Transverse colon (tissue), 4 donors: Measurements from ENCODE around the gene FMOD. TPM values are rescaled to one million over a fixed set of nuclear protein-coding genes. Genes with fewer than 3 reads are reported as not detected.

Experiments used
- DNase-seq: peaks from one replicate; pipeline ENCODE4 v3.0.0-alpha.2; 2019
- H3K27ac ChIP-seq, 4 donors: fragments of 200-600 bp; sonication (generic); 2 replicates each; pipeline ENCODE4 v1.5.1; 2016 to 2018; ENCODE audit warnings: inconsistent platforms in 4 of 4
- H3K27me3 ChIP-seq: fragments of 200-600 bp; sonication (generic); 2 replicates; pipeline ENCODE4 v1.5.1; 2017; ENCODE audit warnings: inconsistent platforms
- H3K36me3 ChIP-seq, 4 donors: fragments of 200-600 bp; sonication (generic); 2 replicates each; pipeline ENCODE4 v1.5.1; 2017 to 2019; ENCODE audit warnings: inconsistent platforms in 4 of 4
- H3K4me1 ChIP-seq, 4 donors: fragments of 200-600 bp; sonication (generic); 2 replicates each; pipeline ENCODE4 v1.5.1; 2017 to 2020; ENCODE audit warnings: inconsistent platforms in 4 of 4
- H3K4me3 ChIP-seq, 4 donors: fragments of 200-600 bp; sonication (generic); 1 replicate in 1 of 4; 2 replicates in 3 of 4; pipeline versions ENCODE4 v1.5.1 to v1.6.1; 2017 to 2019; ENCODE audit warnings: inconsistent platforms in 4 of 4
- H3K9me3 ChIP-seq, 2 donors: fragments of 200-600 bp; sonication (generic); 2 replicates each; pipeline ENCODE4 v1.5.1; 2017 to 2019; ENCODE audit warnings: inconsistent platforms in 2 of 2
- EP300 ChIP-seq: sonication (generic); formaldehyde crosslinking; IDR thresholded peaks from one replicate; pipeline ENCODE4 v1.6.1; 2017; ENCODE audit warnings: antibody characterized with exemption, low read depth
- POLR2A ChIP-seq: fragments of 450-650 bp; IDR thresholded peaks from one replicate; pipeline ENCODE4 v1.6.1; 2016; ENCODE audit warnings: antibody characterized with exemption, mild to moderate bottlenecking, moderate library complexity
- POLR2AphosphoS5 ChIP-seq, 3 donors: sonication (generic); formaldehyde crosslinking; IDR thresholded peaks; one replicate each; pipeline ENCODE4 v1.6.1; 2016; ENCODE audit warnings: antibody characterized with exemption in 3 of 3
- WGBS, 2 donors: methylation state at CpG; one replicate each; pipeline ENCODE4 v1.1.5; 2018; ENCODE audit warnings: low coverage in 1 of 2; 5-methylcytosine and 5-hydroxymethylcytosine counted together
- in situ Hi-C, 4 donors: fragments of 200-750 bp; cut with MboI; loops; one replicate each; pipeline versions ENCODE4 v1.15.0 to v1.15.1; 2017; ENCODE audit warnings: low sequenced_read_pairs in 3 of 4, low pct_ligation_motif_present in 1 of 4, low pct_unique_long_range_greater_than_20kb in 1 of 4
- intact Hi-C: fragments of 100-400 bp; cut with DNase I; formaldehyde crosslinking; loops from one replicate; pipeline ENCODE4 v1.15.1; 2023; ENCODE audit warnings: low total_unique reads
- total RNA-seq, 4 donors: library from RNA; depleted of rRNA; stranded (reverse); fragments of >200 nt; gene quantifications; one replicate each; pipeline ENCODE4 v1.1.0, GENCODE V29; 2016
- TF ChIP-seq, protein P1 (sequence below), 5 experiments: fragments of 200-600 bp in 3 of 5; fragments of 450-650 bp in 2 of 5; sonication (generic) in 3 of 5; IDR thresholded peaks; 1 replicate in 2 of 5; 2 replicates in 3 of 5; pipeline ENCODE4 v1.5.1; 2016 to 2017; ENCODE audit warnings: antibody characterized with exemption in 5 of 5, inconsistent platforms in 3 of 5, mild to moderate bottlenecking in 2 of 5, moderate library complexity in 1 of 5

Gene FMOD
- total RNA-seq: 10 to 100 TPM; 13.5 to 44.0 (median 17.8) TPM

DNA sequence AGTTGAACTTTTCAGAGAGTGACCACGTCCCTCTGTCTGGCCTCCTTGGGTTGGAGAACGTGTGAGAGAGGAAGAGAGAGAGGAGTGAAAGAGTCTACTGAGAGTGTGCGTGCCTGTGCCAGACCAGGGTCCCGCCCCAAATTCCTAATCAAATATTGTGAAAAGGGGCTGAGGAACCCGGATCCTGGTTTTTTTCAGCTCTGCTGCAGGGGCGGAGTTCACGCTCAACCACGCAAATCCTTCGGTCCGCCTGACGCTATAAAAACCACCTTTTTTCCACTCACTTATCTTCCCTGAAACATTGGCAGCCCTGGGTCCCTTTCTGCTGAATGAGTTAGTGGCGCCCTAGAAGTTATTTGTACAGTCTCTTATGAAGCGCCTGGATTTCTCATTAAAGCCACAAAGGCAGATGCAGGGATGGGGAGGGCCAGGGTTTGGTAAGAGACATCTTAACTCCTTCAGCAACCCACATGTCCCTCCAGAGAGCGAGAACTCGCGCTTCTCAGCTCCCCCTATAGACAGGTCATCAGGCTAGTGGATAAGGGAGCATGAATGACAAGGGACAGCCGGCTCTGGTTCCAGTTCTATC, at the start of gene FMOD:
Gene FMOD, minus strand, starts transcription at position 86 of the 589 bp plus-strand sequence. CDS start 2,852 bp downstream, outside the sequence.
- intact Hi-C loops: no loop called here
- in situ Hi-C loops: loop anchor here in 2 of 4 donors (25.0 kb wide), 2 partner anchors 111 to 136 kb away; partner anchors contain the start of genes OPTC (in 1 of the 2) and PRELP (in 1 of the 2)

DNA sequence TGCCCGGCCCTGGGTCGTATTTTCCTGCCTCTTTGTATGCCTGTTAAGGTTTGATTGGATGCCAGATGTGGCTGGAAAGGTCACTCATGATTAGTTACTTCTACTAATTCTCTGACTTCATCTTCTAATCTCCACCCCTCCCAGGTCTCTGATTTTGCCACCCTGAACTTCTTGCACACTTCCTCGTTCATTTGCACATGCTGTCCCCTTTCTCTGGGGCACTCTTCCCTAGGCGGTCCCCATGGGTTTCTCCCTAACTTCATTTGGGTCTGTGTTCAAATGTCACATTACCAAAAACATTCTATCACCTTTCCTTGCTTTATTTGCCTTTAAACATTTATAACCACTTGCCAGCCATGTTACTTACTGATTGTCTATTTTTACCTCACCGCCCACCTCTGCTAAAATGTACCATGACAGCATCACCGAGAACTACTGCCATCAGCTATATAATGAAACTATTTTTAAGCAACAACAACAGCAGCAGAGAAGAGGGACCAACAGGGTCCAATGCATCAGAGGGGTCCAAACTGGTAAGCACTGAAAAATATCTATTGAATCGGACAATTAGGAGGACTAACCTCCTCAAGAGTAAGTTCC, 45.8 kb upstream of the FMOD start:
- TF ChIP-seq POLR2AphosphoS5 (IDR thresholded peaks at IDR 0.05): no peak
- TF ChIP-seq POLR2A: no peak
- TF ChIP-seq EP300: no peak
- intact Hi-C loops: no loop called here
- H3K4me1 ChIP-seq: no peaks in the 10 kb centered on the region
- no peaks in the 10 kb centered on the region for H3K9me3 ChIP-seq
- no peak overlapping the region for H3K4me3 ChIP-seq
- DNase-seq: no peak
- H3K27me3 ChIP-seq: no peaks in the 10 kb centered on the region
- 81 to 84% methylated on average over 7 of the region's 7 CpGs for WGBS, 2 donors
- no peaks in the 10 kb centered on the region for H3K36me3 ChIP-seq
- H3K27ac ChIP-seq: no peak overlapping the region
- in situ Hi-C loops: no loop called here

More for the DNA sequence above, at the start of gene FMOD:
- WGBS, 2 donors: 0 to 8% methylated on average over 1 to 17 of the region's 17 CpGs
- peaks cover 0 to 25% (median 19%) of the 10 kb centered on the region in 4 donors for H3K4me1 ChIP-seq
- TF ChIP-seq POLR2AphosphoS5 (IDR thresholded peaks at IDR 0.05): peak in 1 of 3 donors; percentile 12
- no peak for TF ChIP-seq EP300
- peak; percentile 62 for DNase-seq
- H3K27me3 ChIP-seq: no peaks in the 10 kb centered on the region
- no peaks in the 10 kb centered on the region for H3K36me3 ChIP-seq
- no peaks in the 10 kb centered on the region for H3K9me3 ChIP-seq
- H3K4me3 ChIP-seq: peak within 1 kb of the TSS in 3 of 4 donors; percentile 9 to 36 (median 11)
- H3K27ac ChIP-seq: peak within 1 kb of the TSS; percentile 39 to 72 (median 54)

DNA sequence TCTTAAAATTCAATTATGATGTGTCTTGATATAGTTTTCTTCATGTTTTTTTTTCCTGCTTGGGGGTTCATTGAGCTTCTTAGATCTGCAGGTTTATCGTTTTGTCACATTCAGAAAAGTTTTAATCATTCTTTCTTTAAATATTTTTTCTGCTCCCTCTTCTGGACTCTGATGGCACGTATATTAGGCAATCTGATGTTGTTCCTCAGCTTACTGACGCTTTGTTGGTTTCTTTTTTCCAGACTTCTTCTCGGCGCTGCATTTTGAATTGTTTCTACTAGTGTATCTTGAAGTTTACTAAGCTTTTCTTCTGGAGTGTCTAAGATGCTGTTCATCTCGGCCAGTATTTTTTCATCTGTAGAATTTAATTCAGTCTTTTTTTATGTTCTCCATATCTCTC, 44.8 kb upstream of the FMOD start:
- intact Hi-C loops: no loop called here

DNA sequence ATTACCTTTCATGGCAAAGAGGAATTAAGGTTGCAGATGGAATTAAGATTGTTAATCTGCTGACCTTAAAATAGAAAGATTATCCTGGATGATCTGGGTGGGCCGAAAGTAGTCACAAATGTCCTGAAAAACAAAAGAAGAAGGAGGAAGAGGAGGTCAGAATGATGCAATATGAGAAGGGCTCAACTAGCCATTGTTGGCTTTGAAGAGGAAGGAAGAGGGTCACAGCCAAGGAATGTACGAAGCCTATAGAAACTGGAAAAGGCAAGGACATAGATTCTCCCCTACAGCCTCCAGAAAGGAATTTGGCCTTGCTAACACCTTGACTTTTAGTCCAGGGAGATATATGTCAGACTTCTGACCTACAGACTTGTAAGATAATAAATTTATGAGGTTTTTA, 39.4 kb upstream of the FMOD start:
- in situ Hi-C loops: no loop called here
- intact Hi-C loops: no loop called here
- no peak overlapping the region for H3K4me3 ChIP-seq
- H3K36me3 ChIP-seq: no peaks in the 10 kb centered on the region
- no peaks in the 10 kb centered on the region for H3K4me1 ChIP-seq
- no peaks in the 10 kb centered on the region for H3K9me3 ChIP-seq
- DNase-seq: no peak
- no peak overlapping the region for H3K27ac ChIP-seq
- TF ChIP-seq POLR2AphosphoS5 (IDR thresholded peaks at IDR 0.05) (no peak), EP300 (no peak), POLR2A (no peak)
- TF ChIP-seq, protein P1, sequence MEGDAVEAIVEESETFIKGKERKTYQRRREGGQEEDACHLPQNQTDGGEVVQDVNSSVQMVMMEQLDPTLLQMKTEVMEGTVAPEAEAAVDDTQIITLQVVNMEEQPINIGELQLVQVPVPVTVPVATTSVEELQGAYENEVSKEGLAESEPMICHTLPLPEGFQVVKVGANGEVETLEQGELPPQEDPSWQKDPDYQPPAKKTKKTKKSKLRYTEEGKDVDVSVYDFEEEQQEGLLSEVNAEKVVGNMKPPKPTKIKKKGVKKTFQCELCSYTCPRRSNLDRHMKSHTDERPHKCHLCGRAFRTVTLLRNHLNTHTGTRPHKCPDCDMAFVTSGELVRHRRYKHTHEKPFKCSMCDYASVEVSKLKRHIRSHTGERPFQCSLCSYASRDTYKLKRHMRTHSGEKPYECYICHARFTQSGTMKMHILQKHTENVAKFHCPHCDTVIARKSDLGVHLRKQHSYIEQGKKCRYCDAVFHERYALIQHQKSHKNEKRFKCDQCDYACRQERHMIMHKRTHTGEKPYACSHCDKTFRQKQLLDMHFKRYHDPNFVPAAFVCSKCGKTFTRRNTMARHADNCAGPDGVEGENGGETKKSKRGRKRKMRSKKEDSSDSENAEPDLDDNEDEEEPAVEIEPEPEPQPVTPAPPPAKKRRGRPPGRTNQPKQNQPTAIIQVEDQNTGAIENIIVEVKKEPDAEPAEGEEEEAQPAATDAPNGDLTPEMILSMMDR (IDR thresholded peaks at IDR 0.05): no peak
- H3K27me3 ChIP-seq: no peaks in the 10 kb centered on the region
- 55 to 73% methylated on average over 2 of the region's 2 CpGs for WGBS, 2 donors

More for the DNA sequence above, 44.8 kb upstream of the FMOD start:
- 59 to 74% methylated on average over 5 to 6 of the region's 6 CpGs for WGBS, 2 donors
- in situ Hi-C loops: no loop called here
- Histone ChIP-seq H3K9me3 (no peaks in the 10 kb centered on the region), H3K4me3 (no peak overlapping the region), H3K36me3 (no peaks in the 10 kb centered on the region), H3K4me1 (no peaks in the 10 kb centered on the region), H3K27ac (no peak overlapping the region), H3K27me3 (no peaks in the 10 kb centered on the region)
- no peak for DNase-seq
- TF ChIP-seq POLR2A (no peak), EP300 (no peak), POLR2AphosphoS5 (IDR thresholded peaks at IDR 0.05) (no peak)
- TF ChIP-seq, protein P1 (IDR thresholded peaks at IDR 0.05): no peak

DNA sequence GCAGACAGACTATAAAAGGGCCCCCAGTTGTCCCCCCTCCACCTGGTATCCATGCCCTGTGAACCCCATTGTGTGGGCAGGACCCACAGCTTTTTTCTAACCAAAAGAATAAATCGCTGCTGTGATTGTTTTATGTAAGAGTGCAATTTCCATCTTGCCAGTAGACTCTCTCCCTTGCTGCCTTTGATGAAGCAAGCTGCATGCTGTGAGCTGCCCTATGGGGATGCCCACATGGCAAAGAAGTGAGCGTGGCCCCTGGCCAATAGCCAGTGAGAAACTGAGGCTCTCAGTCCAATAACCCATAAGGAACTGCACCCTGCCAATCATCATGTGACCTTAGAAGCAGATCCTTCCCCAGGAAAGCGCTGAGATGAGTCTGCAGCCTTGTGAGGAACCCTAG, 37.8 kb upstream of the FMOD start:
- H3K4me3 ChIP-seq: no peak overlapping the region
- no peaks in the 10 kb centered on the region for H3K27me3 ChIP-seq
- WGBS, 2 donors: 84% methylated on average over 3 of the region's 3 CpGs; no CpG with 5 or more reads in 1 of the 2 donors
- H3K27ac ChIP-seq: no peak overlapping the region
- intact Hi-C loops: loop anchor here (1.0 kb wide), 1 partner anchor 10 kb away; no protein-coding TSS in a partner anchor
- H3K9me3 ChIP-seq: no peaks in the 10 kb centered on the region
- no peak for DNase-seq
- in situ Hi-C loops: no loop called here
- no peaks in the 10 kb centered on the region for H3K36me3 ChIP-seq
- no peaks in the 10 kb centered on the region for H3K4me1 ChIP-seq
- TF ChIP-seq POLR2AphosphoS5 (IDR thresholded peaks at IDR 0.05) (no peak), POLR2A (no peak), EP300 (no peak)
- TF ChIP-seq, protein P1 (IDR thresholded peaks at IDR 0.05): no peak
